Brain microvascular endothelial cell (primary cell): ENCODE data around the gene TRPM2.

Experiments used
- DNase-seq: peaks from one replicate; pipeline ENCODE4 v3.0.0-alpha.2; 2020
- H3K27ac ChIP-seq: fragments of 250-450 bp; sonication (Bioruptor Pico); 2 replicates; pipeline ENCODE4 v1.5.1; 2020; ENCODE audit warnings: mild to moderate bottlenecking, moderate library complexity
- H3K27me3 ChIP-seq: fragments of 250-450 bp; sonication (Bioruptor Pico); replicated peaks from 2 replicates; pipeline ENCODE4 v1.5.1; 2020; ENCODE audit warnings: mild to moderate bottlenecking
- H3K36me3 ChIP-seq: fragments of 250-450 bp; sonication (Bioruptor Pico); replicated peaks from 2 replicates; pipeline ENCODE4 v1.5.1; 2020; ENCODE audit warnings: mild to moderate bottlenecking
- H3K4me3 ChIP-seq: 2 replicates; pipeline ENCODE4 v1.5.1; 2011; ENCODE audit warnings: low read depth, mild to moderate bottlenecking, control low read depth, low read length, moderate library complexity
- CTCF ChIP-seq: IDR thresholded peaks from 2 replicates; pipeline ENCODE4 v1.5.1; 2011; ENCODE audit warnings: low read depth, mild to moderate bottlenecking, moderate library complexity, low read length, control low read depth, inconsistent platforms; ENCODE audit errors: missing control alignments
- in situ Hi-C: cut with HindIII; loops from 2 replicates; pipeline ENCODE4 v1.10.0; 2017; ENCODE audit warnings: low sequenced_read_pairs, low pct_ligation_motif_present

The TRPM2 gene

GRCh38 chr21:44405948-44406872 lies 52.8 kb downstream of the TRPM2 start:
- Histone ChIP-seq H3K36me3 (no peaks in the 10 kb centered on the region), H3K27me3 (no peaks in the 10 kb centered on the region), H3K4me3 (no peak overlapping the region), H3K27ac (no peak overlapping the region)
- DNase-seq = peak; percentile 27
- in situ Hi-C loops = no loop called here
- TF ChIP-seq CTCF = no peak

- in situ Hi-C loops = no loop called here
- DNase-seq = no peak
- no peaks in the 10 kb centered on the region for H3K36me3 ChIP-seq
- no peaks in the 10 kb centered on the region for H3K27me3 ChIP-seq
- H3K27ac ChIP-seq = no peak overlapping the region
- no peak overlapping the region for H3K4me3 ChIP-seq
- TF ChIP-seq CTCF = no peak
Measured at GRCh38 chr21:44406953-44407352, 53.5 kb downstream of the TRPM2 start.

GRCh38 chr21:44407493-44407892 lies 54.1 kb downstream of the TRPM2 start:
- H3K27me3 ChIP-seq = no peaks in the 10 kb centered on the region
- no peak overlapping the region for H3K4me3 ChIP-seq
- no peak for DNase-seq
- H3K36me3 ChIP-seq = no peaks in the 10 kb centered on the region
- no peak for TF ChIP-seq CTCF
- in situ Hi-C loops = no loop called here
- H3K27ac ChIP-seq = no peak overlapping the region

- Histone ChIP-seq H3K27me3 (no peaks in the 10 kb centered on the region), H3K27ac (no peak overlapping the region), H3K36me3 (no peaks in the 10 kb centered on the region), H3K4me3 (no peak overlapping the region)
- in situ Hi-C loops = no loop called here
- no peak for TF ChIP-seq CTCF
- DNase-seq = no peak
Measured at GRCh38 chr21:44408226-44408625, 54.8 kb downstream of the TRPM2 start.

GRCh38 chr21:44413566-44414290 lies 60.3 kb downstream of the TRPM2 start:
- no peak for TF ChIP-seq CTCF
- in situ Hi-C loops = no loop called here
- Histone ChIP-seq H3K4me3 (no peak overlapping the region), H3K36me3 (no peaks in the 10 kb centered on the region), H3K27ac (no peak overlapping the region), H3K27me3 (no peaks in the 10 kb centered on the region)
- no peak for DNase-seq
